Measurements from ENCODE around the gene ARVCF.

DNA sequence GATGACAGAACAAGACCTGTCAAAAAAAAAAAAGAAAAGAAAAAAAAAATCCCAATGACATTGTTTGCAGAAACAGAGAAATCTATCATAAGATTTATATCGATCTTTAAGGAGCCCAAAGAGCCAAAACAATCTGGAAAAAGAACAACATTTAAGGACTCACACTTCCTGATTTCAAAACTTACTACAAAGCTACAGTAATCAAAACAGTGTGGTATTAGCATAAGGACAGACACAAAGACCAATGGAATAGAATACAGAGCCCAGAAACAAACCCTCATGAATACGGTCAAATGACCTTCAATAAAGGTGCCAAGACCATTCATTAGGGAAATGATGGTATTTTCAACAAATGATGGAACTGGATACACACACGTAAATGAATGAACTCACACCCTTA, 12.2 kb downstream of the ARVCF start:
- TF ChIP-seq ZBTB21 (tag by site-specific recombination; IDR thresholded peaks at IDR 0.05) (no peak), ZNF138 (tag by site-specific recombination; IDR thresholded peaks at IDR 0.05; ENCODE audit: borderline replicate concordance) (no peak)
- TF ChIP-seq, protein P1, sequence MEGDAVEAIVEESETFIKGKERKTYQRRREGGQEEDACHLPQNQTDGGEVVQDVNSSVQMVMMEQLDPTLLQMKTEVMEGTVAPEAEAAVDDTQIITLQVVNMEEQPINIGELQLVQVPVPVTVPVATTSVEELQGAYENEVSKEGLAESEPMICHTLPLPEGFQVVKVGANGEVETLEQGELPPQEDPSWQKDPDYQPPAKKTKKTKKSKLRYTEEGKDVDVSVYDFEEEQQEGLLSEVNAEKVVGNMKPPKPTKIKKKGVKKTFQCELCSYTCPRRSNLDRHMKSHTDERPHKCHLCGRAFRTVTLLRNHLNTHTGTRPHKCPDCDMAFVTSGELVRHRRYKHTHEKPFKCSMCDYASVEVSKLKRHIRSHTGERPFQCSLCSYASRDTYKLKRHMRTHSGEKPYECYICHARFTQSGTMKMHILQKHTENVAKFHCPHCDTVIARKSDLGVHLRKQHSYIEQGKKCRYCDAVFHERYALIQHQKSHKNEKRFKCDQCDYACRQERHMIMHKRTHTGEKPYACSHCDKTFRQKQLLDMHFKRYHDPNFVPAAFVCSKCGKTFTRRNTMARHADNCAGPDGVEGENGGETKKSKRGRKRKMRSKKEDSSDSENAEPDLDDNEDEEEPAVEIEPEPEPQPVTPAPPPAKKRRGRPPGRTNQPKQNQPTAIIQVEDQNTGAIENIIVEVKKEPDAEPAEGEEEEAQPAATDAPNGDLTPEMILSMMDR (tag by site-specific recombination; IDR thresholded peaks at IDR 0.05): no peak
